Hypothalamus (tissue), 51 donors: ENCODE data around the gene PLXNC1.

Source experiments
- DNase-seq, 51 donors: peaks; one replicate each; lab custom pipeline; 2025; lab: John Stamatoyannopoulos, UW

The PLXNC1 gene

DNA sequence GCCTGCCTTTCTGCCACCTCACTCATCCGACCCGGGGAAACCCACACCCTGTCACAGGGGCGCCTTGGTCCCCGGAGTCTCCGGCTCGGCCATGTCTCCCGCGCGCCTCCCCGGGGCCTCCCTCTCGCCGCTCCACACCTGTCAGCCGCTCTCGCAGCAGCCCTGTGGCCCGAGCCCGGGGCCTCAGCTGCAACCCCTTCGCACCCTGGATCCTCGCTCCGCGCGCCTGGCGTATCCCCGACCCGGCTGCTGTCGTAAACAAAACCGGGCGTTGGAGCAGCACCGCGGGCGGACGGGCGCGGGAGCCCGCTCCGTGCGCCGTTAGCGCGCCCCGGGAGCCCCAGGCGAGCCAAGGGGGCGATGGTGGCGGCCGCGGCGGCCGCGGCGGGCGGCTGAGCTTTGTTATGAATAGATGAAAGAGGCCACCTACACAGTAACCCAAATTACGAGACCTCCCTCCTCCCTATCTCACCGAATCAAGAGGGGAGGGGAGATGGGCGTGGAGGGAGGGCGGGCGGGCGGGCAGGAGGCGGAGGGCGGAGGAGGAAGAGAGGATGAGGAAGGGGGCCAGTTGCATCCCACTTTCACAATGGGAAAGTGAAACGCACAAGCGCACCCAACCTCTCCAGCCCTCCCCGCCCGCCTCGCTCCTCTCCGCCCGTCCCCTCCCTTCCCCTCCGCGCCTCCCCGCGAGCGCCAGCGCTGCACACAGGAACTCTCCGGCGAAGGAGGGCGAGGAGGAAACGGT, at the start of gene PLXNC1:
TSS of gene PLXNC1 (plus strand) at position 587 of the 748 bp plus-strand sequence. CDS start 395 bp downstream, outside the sequence.
- DNase-seq = peak in 26 of 51 donors; percentile 9 to 58 (median 30)

DNA sequence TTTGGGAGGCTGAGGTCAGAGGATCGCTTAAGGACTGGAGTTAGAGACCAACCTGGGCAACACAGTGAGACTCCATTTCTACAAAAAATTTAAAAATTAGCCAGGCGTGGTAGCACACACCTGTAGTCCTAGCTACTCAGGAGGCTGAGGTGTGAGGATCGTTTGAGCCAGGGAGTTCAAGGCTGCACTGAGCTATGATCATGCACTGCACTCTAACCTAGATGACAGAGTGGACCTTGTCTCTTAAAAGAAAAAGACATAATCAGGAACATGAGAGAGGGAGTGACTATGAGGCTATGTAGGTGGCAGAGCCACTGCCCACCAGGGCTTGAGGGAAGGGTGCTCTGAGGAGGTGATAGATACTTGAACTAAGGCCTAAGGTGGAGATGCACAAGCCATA, 49.2 kb upstream of the PLXNC1 start:
- no peak for DNase-seq

DNA sequence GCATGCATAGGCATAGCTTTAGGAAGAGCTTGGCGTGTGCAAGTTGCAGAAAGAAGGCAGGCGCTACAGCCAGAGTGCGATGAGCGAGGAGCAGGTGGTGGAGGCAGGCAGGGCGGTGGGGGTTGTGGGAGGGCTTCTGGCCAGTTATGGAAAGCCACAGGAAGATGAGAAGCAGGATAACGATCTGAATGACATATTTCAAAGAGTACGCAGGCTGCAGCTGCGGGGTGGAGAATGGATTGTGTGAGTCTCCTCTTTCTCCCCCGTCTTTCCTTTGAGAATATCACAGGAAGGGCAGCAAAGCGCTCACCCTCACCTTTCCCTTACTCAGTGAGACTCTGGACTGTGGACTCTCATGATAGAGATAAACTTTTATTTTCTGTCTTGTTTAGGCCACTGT, 48.7 kb upstream of the PLXNC1 start:
- DNase-seq = peak in 1 of 51 donors; percentile 7

DNA sequence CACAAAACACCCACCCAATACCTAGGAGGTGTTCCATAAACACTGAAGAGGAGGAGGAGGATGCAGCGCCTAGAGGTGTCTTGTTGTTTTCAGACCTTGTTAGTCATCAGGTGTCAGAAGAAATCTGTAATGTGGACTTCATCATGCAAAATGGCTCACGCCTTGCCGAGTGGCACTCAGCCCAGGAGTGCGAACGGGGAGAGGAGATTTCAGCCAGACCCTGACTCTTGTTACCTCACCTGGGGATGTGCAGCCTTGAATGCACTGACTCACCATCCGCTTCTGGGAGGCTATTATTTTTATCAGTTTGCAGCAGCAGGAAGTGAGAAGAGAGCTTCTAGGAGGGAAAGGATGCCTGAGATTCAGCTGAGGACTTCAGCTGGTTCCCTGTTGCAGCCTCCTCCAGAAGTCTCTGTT, 48.2 kb upstream of the PLXNC1 start:
- peak in 1 of 51 donors; percentile 8 for DNase-seq

DNA sequence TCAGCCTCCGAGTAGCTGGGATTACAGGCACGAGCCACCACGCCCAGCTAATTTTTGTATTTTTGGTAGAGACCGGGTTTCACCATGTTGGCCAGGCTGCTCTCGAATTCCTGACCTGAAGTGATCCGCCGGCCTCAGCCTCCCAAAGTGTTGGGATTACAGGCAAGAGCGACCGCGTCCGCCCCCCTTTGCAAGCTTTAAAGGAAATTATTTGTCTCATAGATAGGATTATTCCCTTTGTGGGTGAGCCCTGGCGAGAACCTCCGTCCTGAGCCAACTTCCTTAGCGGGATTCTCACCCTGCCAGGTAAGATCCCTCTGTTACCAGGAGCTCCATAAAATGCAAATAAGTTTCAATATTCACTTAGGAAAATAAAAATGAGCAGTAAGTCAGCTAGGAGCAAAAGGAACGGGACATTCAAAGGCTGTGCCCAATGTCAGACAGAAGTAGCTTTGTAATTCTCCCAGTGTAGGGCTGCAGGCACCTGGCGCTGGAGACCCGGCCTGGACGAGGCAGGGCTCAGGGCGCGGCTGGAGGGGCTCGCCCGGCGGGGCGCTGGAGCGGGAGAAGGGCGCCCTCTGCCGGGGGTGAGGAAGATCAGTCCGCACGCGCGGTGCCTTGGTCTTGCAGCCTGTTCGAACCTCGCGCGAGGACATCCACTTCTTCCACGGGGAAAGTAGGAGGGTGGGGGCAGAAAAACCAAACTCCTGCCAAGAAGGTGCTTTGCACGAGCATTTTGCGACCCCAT, 47.2 kb upstream of the PLXNC1 start:
- DNase-seq = peak in 49 of 51 donors; percentile 5 to 80 (median 47)

DNA sequence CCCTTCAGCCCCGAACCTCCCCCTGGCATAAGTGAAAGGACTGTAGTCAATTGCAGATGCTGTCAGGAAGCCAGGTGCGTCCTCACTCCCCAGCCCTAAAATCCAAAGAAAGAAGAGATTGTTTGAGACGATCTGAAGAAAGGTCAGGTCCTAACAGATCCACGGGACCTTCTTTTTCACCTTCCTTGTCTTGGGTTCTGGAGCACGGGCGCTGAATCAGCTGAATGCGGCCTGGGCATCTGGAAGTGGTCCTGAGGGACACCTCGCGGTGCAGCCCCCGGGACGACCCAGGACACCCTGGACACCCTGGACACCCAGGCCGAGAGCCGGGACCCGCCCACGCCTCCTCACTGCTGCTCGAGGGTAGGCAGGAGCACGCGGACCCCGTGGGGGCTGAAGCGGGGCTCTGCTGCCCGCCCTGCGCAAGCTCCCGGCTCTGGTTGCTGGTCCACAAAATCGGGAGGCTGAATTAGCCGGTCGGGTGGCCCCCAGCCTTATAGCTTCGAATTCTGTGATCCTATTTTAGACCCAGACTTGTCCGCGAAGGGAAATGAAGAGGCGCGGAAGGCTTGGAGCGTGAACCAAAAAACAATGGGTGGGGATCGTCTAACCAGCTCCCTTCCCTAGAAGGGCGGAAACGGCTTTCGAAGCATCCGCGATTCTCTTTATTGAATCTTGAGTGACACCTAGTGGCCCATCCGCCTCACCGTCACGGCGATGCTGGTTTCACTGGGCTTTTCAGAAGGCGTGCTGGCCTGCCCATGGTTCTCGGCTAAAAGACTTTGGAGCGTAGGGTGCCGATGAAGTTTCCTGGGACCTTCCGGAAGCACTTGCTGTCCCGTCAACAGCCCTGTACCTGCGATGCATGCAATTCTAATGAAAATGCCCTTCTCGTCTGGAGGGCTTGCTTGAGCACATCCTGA, 46.4 kb upstream of the PLXNC1 start:
- DNase-seq = peak; percentile 14 to 83 (median 57)

DNA sequence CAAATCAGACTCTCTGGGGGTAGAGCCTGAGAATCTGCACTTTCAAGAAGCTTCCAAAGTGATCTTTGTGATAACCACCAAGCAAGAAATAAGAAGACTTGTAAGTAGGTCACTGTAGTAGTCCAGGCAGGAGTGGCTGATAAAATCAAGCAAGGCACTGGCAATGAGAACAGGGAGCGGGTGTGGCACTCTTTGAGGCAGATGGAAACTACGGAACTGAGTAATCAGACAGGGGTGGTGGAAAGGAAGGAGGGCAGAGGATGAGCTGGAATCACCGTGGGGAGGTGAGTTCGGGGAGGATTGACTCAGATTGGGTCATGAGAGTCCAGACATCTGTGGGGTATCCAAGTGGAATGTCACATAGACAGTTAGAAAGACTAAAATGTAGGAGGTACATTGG, 44.4 kb upstream of the PLXNC1 start:
- peak in 1 of 51 donors; percentile 8 for DNase-seq

DNA sequence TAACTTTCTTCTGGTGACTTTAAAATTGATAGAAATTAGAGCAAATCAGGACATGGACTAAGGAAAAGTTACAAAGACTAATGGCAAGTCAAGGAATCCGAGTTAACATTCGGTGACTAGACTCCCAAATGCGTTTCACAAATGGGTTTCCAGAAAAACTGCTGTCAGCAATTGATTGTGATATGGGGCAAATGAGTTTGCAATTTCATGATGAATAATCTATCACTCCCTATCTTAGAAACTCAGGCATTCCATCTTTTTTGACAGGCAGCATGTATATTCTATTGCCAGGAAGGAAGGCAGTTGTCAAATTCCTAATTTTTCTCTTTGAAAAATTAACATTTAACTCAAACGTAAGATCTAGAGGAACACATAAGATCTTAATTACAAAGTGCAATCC, 40.5 kb upstream of the PLXNC1 start:
- no peak for DNase-seq

DNA sequence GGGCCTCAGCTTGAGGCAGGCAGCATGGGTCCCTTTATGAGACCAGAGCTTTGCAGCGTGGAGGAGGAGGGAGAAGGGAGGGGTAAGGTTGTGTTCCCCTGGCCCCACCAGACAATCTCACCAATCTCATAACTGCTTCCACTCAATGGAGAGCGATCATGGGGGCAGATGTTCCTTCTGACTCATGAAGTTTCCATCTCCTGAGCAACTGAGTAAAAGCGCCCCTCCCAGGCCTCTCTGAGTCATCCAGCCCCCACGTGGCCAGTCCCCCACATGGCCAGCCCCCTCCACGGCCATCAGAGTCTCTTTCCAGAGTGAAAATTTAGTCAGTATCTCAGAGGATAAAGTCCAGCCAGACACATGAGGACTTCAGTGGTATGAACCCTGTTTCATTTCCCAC, 39.2 kb upstream of the PLXNC1 start:
- peak in 2 of 51 donors; percentile 4 to 32 for DNase-seq

DNA sequence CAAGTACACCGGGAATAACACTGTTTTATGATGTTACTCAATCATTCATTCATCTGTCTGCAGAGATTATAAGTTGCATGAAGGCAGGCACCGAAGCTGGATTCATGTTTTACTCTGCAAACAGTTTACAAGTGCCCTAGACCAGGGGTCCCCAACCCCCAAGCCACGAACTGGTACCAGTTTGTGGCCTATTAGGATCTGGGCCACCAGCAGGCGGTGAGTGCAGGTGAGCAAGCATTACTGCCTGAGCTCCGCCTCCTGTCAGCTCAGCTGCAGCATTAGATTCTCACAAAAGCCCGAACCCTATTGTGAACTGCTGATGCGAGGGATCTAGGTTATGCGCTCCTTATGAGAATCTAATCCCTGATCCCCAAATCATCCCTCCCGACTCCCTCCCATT, 38.1 kb upstream of the PLXNC1 start:
- DNase-seq = no peak

DNA sequence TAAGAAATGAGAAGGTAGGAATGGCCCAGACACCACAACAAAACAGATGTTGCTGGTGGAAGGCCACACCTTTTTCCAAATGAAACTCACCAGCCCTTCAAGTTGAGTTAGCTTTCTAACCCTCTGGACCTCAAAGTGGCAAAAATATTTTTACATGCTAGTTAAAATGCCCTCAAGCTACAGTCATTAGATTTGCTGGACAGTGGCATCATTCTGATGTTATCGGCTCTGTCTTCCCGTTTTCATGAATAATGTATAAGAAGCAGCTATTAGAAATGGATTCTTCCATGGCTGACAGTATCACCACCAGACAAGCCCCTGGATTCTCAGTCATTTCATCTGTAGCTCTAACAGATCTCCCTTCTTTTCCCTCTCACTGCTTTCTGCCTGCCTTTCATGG, 37.1 kb upstream of the PLXNC1 start:
- DNase-seq = no peak

DNA sequence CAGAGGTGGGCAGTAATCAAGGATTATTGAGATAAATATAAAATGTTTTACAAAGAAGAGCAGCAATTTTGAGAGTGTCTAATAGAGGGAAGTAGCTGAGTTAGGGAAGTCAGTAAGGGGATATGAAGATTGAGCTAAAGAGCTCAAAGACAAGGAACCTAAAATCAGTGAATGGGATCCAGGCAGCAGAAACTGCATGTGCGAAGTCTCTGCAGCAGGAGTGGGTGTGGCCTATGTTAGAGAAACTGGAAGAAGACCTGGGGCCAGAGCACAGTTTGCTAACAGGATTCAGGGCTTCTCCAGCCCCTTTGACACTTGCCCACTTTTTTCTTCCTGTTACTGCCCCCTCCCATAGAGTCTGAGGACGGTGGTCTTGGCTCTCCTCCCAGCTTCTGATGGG, 36.3 kb upstream of the PLXNC1 start:
- DNase-seq = peak in 1 of 51 donors; percentile 7

DNA sequence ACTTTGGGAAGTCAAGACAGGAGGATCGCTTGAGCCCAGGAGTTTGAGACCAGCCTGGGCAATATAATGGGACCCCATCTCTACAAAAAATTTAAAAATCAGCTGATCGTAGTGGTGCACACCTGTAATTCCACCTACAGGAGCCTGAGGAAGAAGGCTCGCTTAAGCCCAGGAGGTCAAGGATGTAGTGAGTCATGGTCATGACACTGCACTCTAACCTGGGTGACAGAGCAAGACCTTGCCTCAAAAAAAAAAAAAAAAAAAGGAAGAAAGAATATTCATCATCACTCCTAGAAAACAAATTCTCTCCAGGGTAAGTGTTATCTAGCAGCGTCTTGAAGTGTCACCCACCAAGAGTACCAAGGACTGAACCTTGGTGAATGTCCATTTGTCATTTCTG, 34.2 kb upstream of the PLXNC1 start:
- DNase-seq = no peak

DNA sequence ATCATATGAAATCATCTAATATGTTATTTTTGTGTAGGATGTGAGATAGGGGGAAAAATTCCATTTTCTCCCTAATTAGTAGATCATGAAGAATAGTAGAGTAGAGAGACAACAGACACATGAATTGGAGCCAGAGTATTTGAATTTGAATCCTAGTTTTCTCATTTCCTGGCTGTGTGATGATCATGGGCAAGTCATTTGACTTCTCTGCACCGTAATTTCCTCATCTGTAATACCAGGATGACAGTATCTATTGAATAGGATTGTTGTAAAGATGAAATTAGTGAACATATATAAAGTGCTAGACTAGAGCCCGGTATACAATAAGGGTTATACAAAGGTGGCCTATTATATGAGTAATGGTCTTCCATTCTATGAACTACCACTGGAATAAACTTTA, 32.2 kb upstream of the PLXNC1 start:
- no peak for DNase-seq

DNA sequence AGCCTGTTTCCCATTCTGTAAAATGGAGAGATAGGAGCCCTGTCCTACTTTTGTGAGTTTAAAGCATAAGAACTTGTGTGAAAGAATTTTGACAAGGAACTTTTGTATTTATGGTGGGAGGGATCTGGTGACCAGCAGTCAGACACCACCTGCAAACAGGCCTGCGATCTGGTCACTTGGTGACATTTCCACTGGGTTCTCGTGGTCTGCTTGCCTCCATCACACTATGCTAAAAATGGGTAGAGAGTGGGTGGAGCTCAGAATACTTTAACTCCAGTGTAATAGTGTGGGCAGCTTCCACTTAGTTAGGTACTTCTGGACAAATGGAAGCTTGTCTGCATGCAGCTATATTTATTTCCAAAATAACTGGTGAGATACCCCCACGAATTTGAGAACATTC, 26.5 kb upstream of the PLXNC1 start:
- no peak for DNase-seq

DNA sequence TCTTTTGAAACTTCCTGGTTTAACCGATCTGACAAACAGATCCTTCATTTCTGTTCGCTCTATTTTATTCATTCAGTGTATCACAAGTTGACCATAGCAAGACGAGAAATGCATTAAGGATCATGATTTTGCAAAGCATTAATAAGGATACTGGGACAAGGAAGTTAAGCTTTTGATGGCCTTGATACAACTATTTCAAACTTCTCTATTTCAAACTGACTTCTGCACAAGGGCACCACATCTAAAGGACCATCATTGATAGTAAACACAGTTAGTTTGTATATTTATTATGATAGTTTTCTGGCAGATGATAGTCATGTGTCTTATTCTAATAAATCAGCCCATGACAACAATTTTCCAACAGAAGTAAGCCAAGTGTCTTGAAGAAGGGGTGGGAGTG, 25.8 kb upstream of the PLXNC1 start:
- no peak for DNase-seq

DNA sequence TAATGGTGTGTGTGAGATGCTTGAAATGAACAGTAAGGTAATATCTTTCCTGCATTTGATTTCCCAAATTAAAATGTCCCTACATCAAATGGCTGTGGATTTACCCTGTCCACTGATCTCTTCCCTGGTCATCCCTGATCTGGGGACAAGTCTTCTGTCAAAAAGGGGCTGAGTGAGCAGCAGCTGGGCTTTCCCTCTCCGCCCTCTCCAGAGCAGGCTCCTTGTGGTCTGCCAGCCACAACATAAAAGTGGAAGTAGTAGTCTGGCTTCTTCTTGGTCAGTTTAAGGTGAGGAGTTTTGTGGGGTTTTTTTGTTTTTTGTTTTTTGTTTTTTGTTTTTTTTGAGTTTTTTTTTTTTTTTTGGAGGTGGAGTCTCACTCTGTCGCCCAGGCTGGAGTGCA, 25.2 kb upstream of the PLXNC1 start:
- DNase-seq = no peak

DNA sequence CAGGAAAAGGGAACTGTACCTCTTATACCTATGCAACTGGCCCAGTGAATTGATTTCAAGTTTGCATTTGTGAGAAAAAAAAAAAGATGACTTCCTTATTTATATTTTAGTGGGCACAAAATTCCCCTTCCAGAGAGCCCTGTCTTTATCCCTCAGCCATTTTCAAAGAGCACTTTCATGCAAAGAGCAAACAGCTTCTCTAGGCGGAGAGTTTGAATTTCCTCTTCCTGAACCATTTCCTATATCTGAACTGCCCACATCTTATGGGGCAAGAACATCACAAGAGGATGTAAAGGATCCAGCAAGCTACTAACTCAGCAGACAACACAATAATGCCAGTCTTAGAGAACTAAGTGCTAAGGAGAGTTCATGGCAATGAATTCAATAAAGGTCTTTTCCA, 22.3 kb upstream of the PLXNC1 start:
- DNase-seq = no peak

DNA sequence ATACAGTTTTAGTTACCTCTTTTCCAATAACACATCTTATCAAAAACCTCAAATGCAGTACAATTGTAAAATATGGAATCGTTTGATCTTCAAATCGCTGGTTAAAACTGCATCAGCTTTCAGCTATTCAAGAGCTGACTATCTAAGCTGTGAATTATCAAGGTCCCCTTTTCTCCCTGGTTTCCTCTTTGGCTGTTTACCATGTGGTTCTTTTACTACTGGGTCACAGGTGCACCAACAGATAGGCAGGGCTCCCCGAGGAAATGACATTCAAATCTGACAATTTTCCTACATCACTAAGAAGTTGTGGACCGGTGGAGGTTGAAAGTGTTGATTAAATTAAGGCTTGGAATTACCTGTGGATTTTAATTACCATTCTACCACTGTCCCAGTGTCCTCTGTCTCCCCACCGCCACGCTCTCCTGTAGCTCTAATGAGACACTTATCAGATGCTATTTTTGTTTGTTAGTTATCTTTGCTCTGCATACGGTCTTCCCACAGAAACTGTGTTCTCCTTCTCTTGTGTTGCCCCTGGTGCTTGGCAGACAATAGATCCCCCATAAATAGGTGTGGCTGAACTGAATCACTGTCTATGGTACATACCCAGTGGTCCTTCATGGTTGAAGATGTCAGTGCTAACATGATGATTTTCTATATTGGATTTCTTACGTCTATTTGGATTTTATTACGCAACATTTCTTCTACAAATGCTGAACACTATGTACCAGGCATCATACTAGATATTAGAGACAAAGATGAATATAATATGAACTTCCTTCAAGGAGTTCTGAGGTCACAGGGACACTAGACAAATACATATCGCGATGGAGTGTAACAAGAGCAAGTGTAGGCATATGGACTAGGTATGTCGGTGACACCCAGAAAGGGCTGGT, 20.9 kb upstream of the PLXNC1 start:
- DNase-seq = no peak

DNA sequence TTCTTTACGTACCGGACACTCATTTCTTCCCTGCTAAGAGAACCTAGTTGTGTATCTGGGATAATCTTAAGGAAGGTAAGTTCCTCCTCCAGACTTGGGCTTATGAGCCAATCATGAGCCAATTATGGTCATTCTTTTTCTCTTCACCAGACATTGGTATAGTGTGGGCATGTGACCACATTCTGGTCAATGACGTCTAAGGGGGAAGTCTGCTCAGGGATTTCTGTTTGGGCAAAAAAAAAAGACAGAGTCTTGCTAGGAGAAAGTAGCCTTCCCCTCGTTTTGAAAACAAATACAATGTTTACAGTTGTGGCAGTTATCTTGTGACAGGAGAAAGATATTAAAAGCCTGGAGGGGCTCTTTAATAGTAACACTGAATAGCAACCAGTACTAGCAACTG, 20.1 kb upstream of the PLXNC1 start:
- no peak for DNase-seq
